ENCODE results near the gene OR6C75. TPM values are rescaled to one million over a fixed set of nuclear protein-coding genes. Genes with fewer than 3 reads are reported as not detected.

The OR6C75 gene
- total and polyA plus RNA-seq, 2 donors (not counting 3 experiments of a cell fraction or from before 2014, with no cell fraction given), result not detected

- BruUV-seq (replicated peaks), result no TSS peak
- intact Hi-C loops (cut with micrococcal nuclease), result no loop called here
- Histone ChIP-seq H3K4me1 (ENCODE audit: control insufficient read depth, extremely low read depth, insufficient read depth, low read length) (no peaks in the 10 kb centered on the region), H3K27me3 (ENCODE audit: control insufficient read depth in 2 of 2, insufficient read depth in 2 of 2, low read length in 2 of 2) (no peaks in the 10 kb centered on the region), H3K36me3 (ENCODE audit: control insufficient read depth in 2 of 2, extremely low read depth in 1 of 2, insufficient read depth in 2 of 2, low read length in 2 of 2) (no peaks in the 10 kb centered on the region), H3K4me3 (replicated peaks in 1 of 3; ENCODE audit: insufficient read depth in 1 of 3, low read depth in 1 of 3, low read length in 3 of 3) (no peak within 1 kb of the TSS), H4K20me1 (replicated peaks; ENCODE audit: control insufficient read depth, extremely low read depth, insufficient read depth, low read length) (no peaks in the 10 kb centered on the region), H2AFZ (ENCODE audit: low read depth, low read length) (no peak within 1 kb of the TSS), H3K4me2 (ENCODE audit: insufficient read depth, low read length) (no peak within 1 kb of the TSS), H3K79me2 (ENCODE audit: control insufficient read depth, insufficient read depth, low read length) (no peaks in the 10 kb centered on the region), H3K9me3 (replicated peaks; ENCODE audit: control insufficient read depth, insufficient read depth, low read length) (no peaks in the 10 kb centered on the region), H3K9ac (replicated peaks; ENCODE audit: extremely low read depth, insufficient read depth, low read length) (no peak within 1 kb of the TSS), H3K27ac (ENCODE audit: insufficient read depth, low read depth, low read length) (no peak within 1 kb of the TSS), H3K9me1 (replicated peaks; ENCODE audit: control insufficient read depth, extremely low read depth, insufficient read depth, low read length) (no peaks in the 10 kb centered on the region)
- POLR2A ChIA-PET, result no interaction called here
- no peak for FAIRE-seq
- no peak for TF ChIP-seq MYC (IDR thresholded peaks at IDR 0.05; ENCODE audit: low read depth, low read length)
- TF ChIP-seq, protein P1, sequence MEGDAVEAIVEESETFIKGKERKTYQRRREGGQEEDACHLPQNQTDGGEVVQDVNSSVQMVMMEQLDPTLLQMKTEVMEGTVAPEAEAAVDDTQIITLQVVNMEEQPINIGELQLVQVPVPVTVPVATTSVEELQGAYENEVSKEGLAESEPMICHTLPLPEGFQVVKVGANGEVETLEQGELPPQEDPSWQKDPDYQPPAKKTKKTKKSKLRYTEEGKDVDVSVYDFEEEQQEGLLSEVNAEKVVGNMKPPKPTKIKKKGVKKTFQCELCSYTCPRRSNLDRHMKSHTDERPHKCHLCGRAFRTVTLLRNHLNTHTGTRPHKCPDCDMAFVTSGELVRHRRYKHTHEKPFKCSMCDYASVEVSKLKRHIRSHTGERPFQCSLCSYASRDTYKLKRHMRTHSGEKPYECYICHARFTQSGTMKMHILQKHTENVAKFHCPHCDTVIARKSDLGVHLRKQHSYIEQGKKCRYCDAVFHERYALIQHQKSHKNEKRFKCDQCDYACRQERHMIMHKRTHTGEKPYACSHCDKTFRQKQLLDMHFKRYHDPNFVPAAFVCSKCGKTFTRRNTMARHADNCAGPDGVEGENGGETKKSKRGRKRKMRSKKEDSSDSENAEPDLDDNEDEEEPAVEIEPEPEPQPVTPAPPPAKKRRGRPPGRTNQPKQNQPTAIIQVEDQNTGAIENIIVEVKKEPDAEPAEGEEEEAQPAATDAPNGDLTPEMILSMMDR (IDR thresholded peaks at IDR 0.05; ENCODE audit: extremely low read depth in 1 of 2, insufficient read depth in 1 of 2, low read depth in 1 of 2, low read length in 2 of 2), result no peak
- no peak for TF ChIP-seq POLR2A (IDR thresholded peaks at IDR 0.05; ENCODE audit: low read depth, low read length)
- TF ChIP-seq FOS (IDR thresholded peaks at IDR 0.05; ENCODE audit: borderline replicate concordance, insufficient read depth, low read length), result no peak
- no peak for TF ChIP-seq MAX (IDR thresholded peaks at IDR 0.05; ENCODE audit: insufficient read depth, insufficient read length)
- TF ChIP-seq EZH2 (IDR thresholded peaks at IDR 0.05; ENCODE audit: borderline replicate concordance, low read depth, low read length, severe bottlenecking), result no peak
- dilution Hi-C loops (cut with MboI; ENCODE audit: extremely low pct_ligation_motif_present, low sequenced_read_pairs), result no loop called here
- CTCF ChIA-PET, result no interaction called here
- DNase-seq (ENCODE audit: low read depth, low spot score), result no peak
Measured at GRCh38 chr12:55400229-55400628, 37.5 kb downstream of the OR6C75 start, which contains the start of gene OR6C65. OR6C65 (plus strand) TSS chr12:55400529; CDS start chr12:55400529, 0 bp downstream.

- Histone ChIP-seq H3K9me3 (replicated peaks; ENCODE audit: control insufficient read depth, insufficient read depth, low read length) (no peaks in the 10 kb centered on the region), H2AFZ (ENCODE audit: low read depth, low read length) (no peak overlapping the region), H3K36me3 (ENCODE audit: control insufficient read depth in 2 of 2, extremely low read depth in 1 of 2, insufficient read depth in 2 of 2, low read length in 2 of 2) (no peaks in the 10 kb centered on the region), H3K27ac (ENCODE audit: insufficient read depth, low read depth, low read length) (no peak overlapping the region), H3K27me3 (ENCODE audit: control insufficient read depth in 2 of 2, insufficient read depth in 2 of 2, low read length in 2 of 2) (no peaks in the 10 kb centered on the region), H3K9me1 (replicated peaks; ENCODE audit: control insufficient read depth, extremely low read depth, insufficient read depth, low read length) (no peaks in the 10 kb centered on the region), H4K20me1 (replicated peaks; ENCODE audit: control insufficient read depth, extremely low read depth, insufficient read depth, low read length) (no peaks in the 10 kb centered on the region), H3K4me2 (ENCODE audit: insufficient read depth, low read length) (no peak overlapping the region), H3K79me2 (ENCODE audit: control insufficient read depth, insufficient read depth, low read length) (no peaks in the 10 kb centered on the region), H3K4me1 (ENCODE audit: control insufficient read depth, extremely low read depth, insufficient read depth, low read length) (no peaks in the 10 kb centered on the region), H3K4me3 (replicated peaks in 1 of 3; ENCODE audit: insufficient read depth in 1 of 3, low read depth in 1 of 3, low read length in 3 of 3) (no peak overlapping the region), H3K9ac (replicated peaks; ENCODE audit: extremely low read depth, insufficient read depth, low read length) (no peak overlapping the region)
- dilution Hi-C loops (cut with MboI; ENCODE audit: extremely low pct_ligation_motif_present, low sequenced_read_pairs), result no loop called here
- no peak for DNase-seq (ENCODE audit: low read depth, low spot score)
- intact Hi-C loops (cut with micrococcal nuclease), result no loop called here
- BruUV-seq (replicated peaks), result no TSS peak
- FAIRE-seq, result no peak
- TF ChIP-seq EZH2 (IDR thresholded peaks at IDR 0.05; ENCODE audit: borderline replicate concordance, low read depth, low read length, severe bottlenecking), result no peak
- no peak for TF ChIP-seq FOS (IDR thresholded peaks at IDR 0.05; ENCODE audit: borderline replicate concordance, insufficient read depth, low read length)
- no peak for TF ChIP-seq POLR2A (IDR thresholded peaks at IDR 0.05; ENCODE audit: low read depth, low read length)
- TF ChIP-seq, protein P1 (IDR thresholded peaks at IDR 0.05; ENCODE audit: extremely low read depth in 1 of 2, insufficient read depth in 1 of 2, low read depth in 1 of 2, low read length in 2 of 2), result no peak
- TF ChIP-seq GATA2 (IDR thresholded peaks at IDR 0.05; ENCODE audit: insufficient read depth, insufficient read length, low read depth, low read length), result no peak
- TF ChIP-seq MYC (IDR thresholded peaks at IDR 0.05; ENCODE audit: low read depth, low read length), result no peak
- TF ChIP-seq MAX (IDR thresholded peaks at IDR 0.05; ENCODE audit: insufficient read depth, insufficient read length), result no peak
- TF ChIP-seq JUN (IDR thresholded peaks at IDR 0.05; ENCODE audit: borderline replicate concordance, insufficient read depth, insufficient read length, low read depth), result no peak
- no peak for TF ChIP-seq POLR2AphosphoS5 (IDR thresholded peaks at IDR 0.05; ENCODE audit: insufficient read depth, low read depth, low read length)
- ChIA-PET CTCF (no interaction called here), POLR2A (no interaction called here)
Measured at GRCh38 chr12:55407866-55408265, 45.1 kb downstream of the OR6C75 start.
